GM12864 (cell line): ENCODE results near the gene CEP89.
"Not testable (repeated sequence)": the region's sequence is repeated elsewhere in the genome, so short reads cannot be mapped to it uniquely, and the experiment has no call there.

Experiments used
- DNase-seq: peaks from one replicate; pipeline ENCODE4 v3.0.0-alpha.2; 2011; ENCODE audit warnings: low read depth
- H3K4me3 ChIP-seq: 2 replicates; pipeline ENCODE4 v1.5.1; 2011; ENCODE audit warnings: mild to moderate bottlenecking, low read depth, low read length, control low read depth
- CTCF ChIP-seq: IDR thresholded peaks from 2 replicates; pipeline ENCODE4 v1.5.1; 2011; ENCODE audit warnings: low read depth, mild to moderate bottlenecking, moderate library complexity, low read length, control low read depth, inconsistent platforms; ENCODE audit errors: missing control alignments

Gene CEP89

GRCh38 chr19:32858155-32858554 lies 113.6 kb downstream of the CEP89 start:
- TF ChIP-seq CTCF, result no peak
- no peak for DNase-seq
- H3K4me3 ChIP-seq, result no peak overlapping the region

- H3K4me3 ChIP-seq, result no peak overlapping the region
- TF ChIP-seq CTCF, result no peak
- no peak for DNase-seq
Observed at GRCh38 chr19:32857584-32857983, 114.2 kb downstream of the CEP89 start.

- not testable (repeated sequence) for DNase-seq, H3K4me3 ChIP-seq
Observed at GRCh38 chr19:32856818-32857217, 114.9 kb downstream of the CEP89 start.

- no peak for DNase-seq
- TF ChIP-seq CTCF, result no peak
- no peak overlapping the region for H3K4me3 ChIP-seq
Observed at GRCh38 chr19:32852216-32852615, 119.5 kb downstream of the CEP89 start.

GRCh38 chr19:32848035-32848434 lies 123.7 kb downstream of the CEP89 start:
- not testable (repeated sequence) for H3K4me3 ChIP-seq, DNase-seq

- DNase-seq, result no peak
- H3K4me3 ChIP-seq, result no peak overlapping the region
- TF ChIP-seq CTCF, result no peak
Observed at GRCh38 chr19:32843716-32844245, 128.0 kb downstream of the CEP89 start.

- no peak for DNase-seq
- H3K4me3 ChIP-seq, result no peak overlapping the region
- no peak for TF ChIP-seq CTCF
Observed at GRCh38 chr19:32842061-32842460, 129.7 kb downstream of the CEP89 start.

- no peak overlapping the region for H3K4me3 ChIP-seq
- no peak for TF ChIP-seq CTCF
- no peak for DNase-seq
Observed at GRCh38 chr19:32837531-32837930, 134.2 kb downstream of the CEP89 start.

GRCh38 chr19:32833388-32833787 lies 138.4 kb downstream of the CEP89 start:
- H3K4me3 ChIP-seq, DNase-seq: not testable (repeated sequence)

- not testable (repeated sequence) for DNase-seq, H3K4me3 ChIP-seq
Observed at GRCh38 chr19:32832825-32833224, 138.9 kb downstream of the CEP89 start.

- H3K4me3 ChIP-seq, DNase-seq: not testable (repeated sequence)
Observed at GRCh38 chr19:32832094-32832493, 139.7 kb downstream of the CEP89 start.
